Superior temporal gyrus (tissue), 1 donor: ENCODE results near the gene GDA.

ENCODE experiments used
- DNase-seq: peaks from one replicate; pipeline ENCODE4 v3.0.0-alpha.2; 2016; ENCODE audit errors: extremely low spot score

The GDA gene

GRCh38 chr9:72150661-72151060 lies 1.4 kb downstream of the GDA start:
- no peak for DNase-seq

- DNase-seq: no peak
Observed at GRCh38 chr9:72151104-72151503, 1.9 kb downstream of the GDA start.

- DNase-seq: no peak
Observed at GRCh38 chr9:72154468-72155285, 5.4 kb downstream of the GDA start.

GRCh38 chr9:72155301-72155700 lies 6.1 kb downstream of the GDA start:
- no peak for DNase-seq

- no peak for DNase-seq
Observed at GRCh38 chr9:72156586-72156985, 7.3 kb downstream of the GDA start.

GRCh38 chr9:72158680-72159079 lies 9.4 kb downstream of the GDA start:
- DNase-seq: no peak

GRCh38 chr9:72160446-72161123 lies 11.3 kb downstream of the GDA start:
- DNase-seq: no peak

GRCh38 chr9:72165326-72165725 lies 16.1 kb downstream of the GDA start:
- DNase-seq: no peak

GRCh38 chr9:72165821-72166547 lies 16.7 kb downstream of the GDA start:
- no peak for DNase-seq

GRCh38 chr9:72168075-72168474 lies 18.8 kb downstream of the GDA start:
- DNase-seq: no peak

- no peak for DNase-seq
Observed at GRCh38 chr9:72169178-72169577, 19.9 kb downstream of the GDA start.

GRCh38 chr9:72173080-72173479 lies 23.8 kb downstream of the GDA start:
- DNase-seq: no peak

GRCh38 chr9:72185561-72185960 lies 36.3 kb downstream of the GDA start:
- DNase-seq: no peak

GRCh38 chr9:72187121-72187695 lies 38.0 kb downstream of the GDA start:
- no peak for DNase-seq

GRCh38 chr9:72188232-72188631 lies 39.0 kb downstream of the GDA start:
- DNase-seq: no peak

GRCh38 chr9:72193478-72193881 lies 44.2 kb downstream of the GDA start:
- no peak for DNase-seq

- no peak for DNase-seq
Observed at GRCh38 chr9:72199238-72199637, 50.0 kb downstream of the GDA start.

GRCh38 chr9:72200452-72200851 lies 51.2 kb downstream of the GDA start:
- DNase-seq: no peak

- no peak for DNase-seq
Observed at GRCh38 chr9:72202009-72202408, 52.8 kb downstream of the GDA start.

GRCh38 chr9:72203205-72203803 lies 54.1 kb downstream of the GDA start:
- DNase-seq: no peak

- DNase-seq: no peak
Observed at GRCh38 chr9:72204062-72204461, 54.8 kb downstream of the GDA start.

- DNase-seq: no peak
Observed at GRCh38 chr9:72205513-72205912, 56.3 kb downstream of the GDA start.
